ENCODE measurements around the gene GTF2H4.
A peak's percentile ranks its signal among the peaks of the same experiment; 100 is the strongest.

The GTF2H4 gene

GRCh38 chr6:30951907-30952469 lies 44.0 kb downstream of the GTF2H4 start:
- DNase-seq (ENCODE audit: extremely low read depth in 1 of 2, low read depth in 1 of 2): no peak

GRCh38 chr6:30954631-30955366 lies 46.8 kb downstream of the GTF2H4 start:
- DNase-seq (ENCODE audit: extremely low read depth in 1 of 2, low read depth in 1 of 2): no peak

- DNase-seq (ENCODE audit: extremely low read depth in 1 of 2, low read depth in 1 of 2): peak; percentile 25 to 58
Observed at GRCh38 chr6:30955367-30956042, 47.5 kb downstream of the GTF2H4 start.

- no peak for DNase-seq (ENCODE audit: extremely low read depth in 1 of 2, low read depth in 1 of 2)
Observed at GRCh38 chr6:30957716-30958115, 49.7 kb downstream of the GTF2H4 start.

- no peak for DNase-seq (ENCODE audit: extremely low read depth in 1 of 2, low read depth in 1 of 2)
Observed at GRCh38 chr6:30960907-30961673, 53.1 kb downstream of the GTF2H4 start.

- no peak for DNase-seq (ENCODE audit: extremely low read depth in 1 of 2, low read depth in 1 of 2)
Observed at GRCh38 chr6:30962716-30963115, 54.7 kb downstream of the GTF2H4 start.

GRCh38 chr6:30963641-30964040 lies 55.6 kb downstream of the GTF2H4 start:
- DNase-seq (ENCODE audit: extremely low read depth in 1 of 2, low read depth in 1 of 2): no peak
